HG03025 (cell line): ENCODE measurements around the gene GSC2.

ENCODE experiments used
- ATAC-seq: cut with Tn5 transposase; IDR thresholded peaks from one replicate; pipeline ENCODE4 v1.9.1; 2021; ENCODE audit warnings: mild to moderate bottlenecking, moderate library complexity; ENCODE audit not compliant: unreplicated experiment, low FRiP score

The GSC2 gene

DNA sequence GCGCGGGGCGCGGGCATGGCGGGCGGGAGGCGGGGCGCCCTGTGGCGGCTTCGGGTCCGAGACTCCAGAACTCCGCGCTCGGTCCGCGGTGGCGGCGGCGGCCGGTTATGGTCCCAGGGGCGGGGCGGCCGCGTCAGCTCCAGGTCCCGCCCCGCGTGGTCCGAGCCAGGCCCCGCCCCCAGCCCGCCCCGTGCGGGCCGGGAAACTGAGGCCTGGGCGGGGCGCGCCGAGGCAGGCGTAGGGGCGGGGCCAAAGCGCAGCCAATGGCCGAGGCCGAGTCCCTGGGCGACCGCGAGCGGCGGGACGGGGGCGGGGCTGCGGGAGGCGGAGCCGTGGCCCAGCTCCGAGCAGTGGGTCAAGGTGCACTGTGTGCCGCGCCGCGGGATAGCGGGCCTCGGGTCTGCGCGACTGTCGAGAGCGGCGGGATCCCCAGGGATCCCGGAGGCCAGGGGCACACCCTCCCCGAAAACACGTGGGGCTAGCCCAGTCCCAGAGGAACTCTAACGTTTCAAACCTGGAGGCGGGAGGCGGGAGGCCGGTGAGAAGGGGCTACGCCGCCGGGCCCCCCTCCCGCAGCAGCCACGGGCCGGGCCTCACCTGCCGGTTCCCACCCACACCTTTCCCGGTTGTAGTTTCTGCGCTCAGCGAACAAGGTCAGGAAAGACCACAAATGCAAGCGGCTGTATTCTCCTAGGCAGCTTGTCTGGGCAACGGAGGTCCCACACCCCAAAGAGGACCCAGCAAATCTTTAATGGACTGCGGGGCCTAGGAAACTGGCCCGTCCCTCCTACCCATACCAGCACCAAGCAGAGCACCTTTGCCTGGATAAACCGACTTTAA is 28.8 kb upstream of the GSC2 start, which contains the start of gene SLC25A1:
Gene SLC25A1, minus strand, starts transcription at position 80 of the 840 bp plus-strand sequence. Its CDS starts 63 bp downstream, at position 17.
- peak; percentile 57 for ATAC-seq

DNA sequence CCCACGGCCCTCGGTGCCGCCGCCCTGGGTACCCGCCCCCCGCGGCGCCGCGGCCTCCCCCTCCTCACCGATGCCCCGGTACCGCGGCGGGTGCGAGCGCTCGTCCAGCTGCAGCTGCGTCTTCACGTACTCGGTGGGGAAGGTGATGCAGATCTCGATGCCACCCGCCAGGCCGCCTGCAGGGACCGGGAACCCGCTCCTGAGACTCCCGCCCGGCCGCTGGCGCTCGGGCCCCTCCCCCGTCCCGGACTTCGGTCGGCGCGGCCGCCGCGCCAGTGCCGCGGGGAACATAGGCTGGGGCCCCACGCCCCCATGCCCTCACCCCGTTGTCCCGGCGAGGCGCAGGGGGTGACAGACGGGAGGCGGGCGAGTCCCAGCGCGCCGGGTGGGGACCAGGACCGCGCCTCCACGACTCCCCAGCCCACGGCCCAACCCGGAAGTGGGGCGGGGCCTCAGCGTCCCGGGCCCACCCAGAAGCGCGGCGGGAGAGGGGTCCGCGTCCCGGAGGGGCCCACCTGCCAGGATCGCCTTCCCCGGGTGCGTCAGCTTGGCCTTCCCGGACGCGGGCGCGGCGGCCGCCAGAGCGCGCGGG is 28.1 kb upstream of the GSC2 start:
- peak; percentile 16 for ATAC-seq

DNA sequence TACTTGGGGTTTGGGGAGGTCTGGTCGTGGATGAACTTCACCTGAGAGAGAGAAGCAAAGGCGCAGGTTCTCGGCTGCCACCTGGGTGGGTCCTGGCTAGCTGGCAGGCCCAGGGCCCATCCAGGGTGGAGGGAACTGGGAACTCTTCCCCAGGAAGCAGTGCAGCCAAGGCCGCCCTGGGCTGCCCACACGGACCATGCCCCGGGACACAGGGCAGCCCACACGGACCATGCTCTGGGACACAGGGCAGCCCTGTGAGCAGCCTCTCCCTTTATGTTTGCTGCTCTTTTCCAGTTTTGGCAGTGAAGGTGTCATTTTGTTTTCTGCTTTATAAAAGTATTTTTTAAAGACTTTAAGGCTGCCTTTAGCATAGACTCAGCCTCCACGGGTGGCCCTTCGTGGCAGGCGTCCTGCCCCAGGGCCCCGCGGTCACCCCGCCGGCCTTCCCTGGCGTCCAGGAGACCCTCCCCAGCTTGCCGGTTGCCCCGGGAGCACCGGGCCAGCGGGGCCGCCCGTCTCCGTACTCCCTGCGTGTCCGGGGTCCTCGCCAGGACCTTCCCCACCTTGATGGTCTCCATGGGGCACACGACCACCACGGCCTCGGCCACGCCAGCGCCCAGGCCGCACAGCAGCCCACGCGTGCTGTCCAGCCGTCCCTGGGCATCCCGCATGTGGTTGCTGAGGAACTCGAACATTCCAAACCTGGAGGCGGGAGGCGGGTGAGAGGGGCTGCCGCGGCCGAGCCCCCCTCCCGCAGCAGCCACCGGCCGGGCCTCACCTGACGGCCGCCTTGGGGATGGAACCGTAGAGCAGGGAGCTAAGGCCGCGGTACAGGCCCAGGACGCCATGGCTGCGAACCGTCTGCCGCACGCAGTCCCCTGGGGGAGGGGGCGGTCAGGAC is 27.3 kb upstream of the GSC2 start:
- no peak for ATAC-seq

DNA sequence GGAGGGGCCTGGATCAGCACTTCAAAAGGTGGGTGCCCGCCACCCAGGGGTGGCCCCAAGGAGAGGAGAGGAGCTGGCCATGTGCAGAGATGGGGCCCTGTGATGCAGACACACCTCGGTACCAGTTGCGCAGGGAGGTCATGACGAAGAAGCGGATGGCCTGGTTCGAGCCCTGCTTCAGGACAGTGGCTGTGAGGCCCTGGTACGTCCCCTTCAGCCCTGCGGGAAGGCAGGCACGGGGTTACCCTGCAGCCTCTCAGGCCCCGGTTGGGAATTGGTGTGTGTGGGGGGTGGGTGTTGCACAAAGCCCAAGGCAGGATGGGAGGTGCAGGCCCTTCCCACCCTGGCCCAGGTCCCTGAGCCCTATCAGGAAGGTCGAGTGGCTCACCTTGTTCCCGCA is 26.6 kb upstream of the GSC2 start:
- ATAC-seq: no peak

DNA sequence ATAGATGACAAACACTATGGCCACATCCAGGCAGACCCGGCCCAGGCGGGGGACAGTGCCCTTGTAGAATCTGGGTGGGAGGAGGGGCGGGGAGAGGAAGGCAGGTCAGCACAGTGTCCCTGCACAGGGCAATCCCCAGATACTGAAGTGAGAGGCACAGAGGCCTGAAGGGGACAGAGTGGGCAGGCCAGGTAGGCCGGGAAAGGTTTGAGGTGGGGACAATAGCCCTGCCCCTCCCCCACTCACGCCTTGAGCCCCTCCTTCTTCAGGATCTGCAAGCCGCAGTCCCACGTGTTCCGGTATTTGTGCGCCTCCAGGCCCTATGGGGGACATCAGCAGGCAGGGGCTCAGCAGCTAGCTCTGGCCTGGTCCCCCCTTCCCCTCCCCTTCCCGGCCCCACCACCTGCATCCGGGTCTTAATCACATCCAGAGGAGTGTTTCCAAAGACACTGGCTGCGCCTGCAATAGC is 26.1 kb upstream of the GSC2 start:
- no peak for ATAC-seq

GRCh38 chr22:19175602-19176174 is 25.6 kb upstream of the GSC2 start:
- no peak for ATAC-seq

DNA sequence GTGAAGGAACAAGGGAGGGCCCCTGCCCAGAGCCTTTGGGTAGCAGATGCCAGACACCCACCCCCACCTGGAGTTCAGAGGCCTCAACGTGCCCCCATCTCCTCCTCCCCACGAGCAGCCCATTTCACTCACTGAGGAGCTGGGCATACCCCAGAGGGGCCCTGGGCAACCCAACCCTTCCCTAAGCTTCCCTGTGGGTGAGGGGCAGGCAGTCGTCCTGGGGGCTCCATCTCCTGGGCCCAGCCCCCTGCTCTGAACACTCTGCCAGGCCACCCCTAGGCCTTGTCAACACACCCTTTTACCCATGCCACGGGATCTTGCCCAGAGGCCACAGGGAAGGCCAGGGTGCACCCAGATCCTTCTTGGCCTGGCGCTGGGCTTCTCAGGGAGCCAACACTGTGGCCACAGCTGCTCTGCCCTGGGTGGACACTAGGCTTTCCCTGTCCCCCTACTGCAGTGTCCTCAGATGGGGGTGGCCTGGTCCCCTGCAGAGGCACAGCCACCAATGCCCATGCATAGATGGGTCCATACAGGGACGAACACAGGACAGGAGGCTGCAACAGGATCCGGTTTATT is 25.0 kb upstream of the GSC2 start:
- no peak for ATAC-seq

DNA sequence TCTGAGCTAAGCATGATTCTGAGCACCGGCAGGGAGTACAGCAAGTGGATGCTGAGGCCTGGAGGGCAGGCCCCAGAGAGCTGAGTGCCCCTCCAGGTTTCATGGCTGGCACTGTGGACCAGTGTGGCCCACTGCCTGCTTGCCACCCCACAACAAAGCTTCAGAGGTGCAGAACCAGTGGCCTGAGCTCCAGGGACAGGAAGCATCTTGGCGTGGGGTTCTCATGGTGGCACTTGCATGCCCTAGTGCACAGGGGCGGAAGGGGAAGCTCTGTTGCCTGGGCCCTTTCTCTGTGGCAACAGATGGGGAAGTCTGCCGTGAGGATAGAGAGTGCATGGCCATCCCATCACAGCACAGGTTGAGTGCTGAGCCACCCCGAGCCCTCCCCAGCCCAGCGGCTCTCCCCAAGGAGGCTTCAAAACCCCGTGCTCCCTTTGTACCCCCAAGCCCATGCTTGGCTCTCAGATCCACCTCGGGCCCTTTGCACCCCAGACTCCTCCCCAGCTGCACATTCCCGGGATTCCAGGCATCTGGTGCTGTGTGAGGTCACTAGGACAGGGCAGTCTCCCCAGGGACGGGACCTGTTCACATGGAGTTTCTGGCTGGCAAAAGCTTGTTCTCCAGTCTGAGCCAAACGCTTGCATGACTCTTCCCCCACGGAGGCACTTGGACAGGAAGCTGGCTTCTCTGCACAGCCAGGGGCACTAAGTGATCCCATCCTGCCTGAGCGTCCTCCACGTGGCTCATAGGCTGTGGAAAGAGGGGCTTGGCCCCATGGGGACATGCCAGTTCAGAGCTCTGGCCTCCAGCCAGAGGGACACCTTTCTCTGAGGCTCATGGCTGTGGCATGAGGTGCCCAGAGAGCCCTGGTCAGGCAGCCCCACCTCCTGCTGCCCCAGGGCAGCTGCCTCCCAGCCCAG is 24.3 kb upstream of the GSC2 start:
- no peak for ATAC-seq

- ATAC-seq: no peak
Measured at GRCh38 chr22:19173047-19174035, 23.2 kb upstream of the GSC2 start.

DNA sequence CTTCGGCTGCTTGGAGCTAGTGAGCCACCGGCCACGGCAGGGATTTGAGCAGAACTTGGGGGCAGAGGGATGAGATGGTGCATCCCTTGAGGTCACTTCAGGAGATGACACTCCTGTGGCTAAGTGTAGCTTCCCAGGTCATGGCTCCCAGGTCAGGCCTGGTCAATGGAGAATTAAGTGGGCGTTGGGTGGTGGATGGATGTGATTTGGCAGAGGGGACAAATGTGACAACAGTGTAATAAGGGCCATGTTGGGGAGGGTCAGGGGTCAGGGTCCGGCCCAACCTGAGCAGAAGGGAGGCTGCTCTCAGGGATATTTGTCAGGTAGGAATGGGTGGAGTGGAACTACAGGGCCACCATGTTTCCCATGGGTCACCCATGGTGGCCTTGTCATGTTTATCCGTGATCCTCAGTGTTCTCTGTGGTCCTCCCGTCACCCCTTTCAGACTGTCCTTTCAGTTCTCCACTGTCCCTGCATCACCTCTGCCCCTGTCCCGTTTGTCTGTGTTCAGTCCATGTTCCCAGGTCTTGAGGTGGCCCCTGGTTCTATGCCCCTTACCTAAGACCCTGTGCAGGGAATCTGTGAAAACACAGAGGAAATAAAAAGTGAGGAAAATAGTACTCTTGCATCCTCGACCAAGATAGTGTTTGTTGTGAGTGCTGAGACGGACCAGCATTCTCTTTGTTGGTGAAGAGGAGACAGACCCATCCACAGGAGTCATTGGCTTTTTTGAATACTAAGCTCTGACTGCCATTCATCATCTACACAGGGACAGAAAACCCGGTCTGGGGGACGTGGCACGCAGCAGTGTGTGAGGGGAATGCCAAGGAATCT is 22.3 kb upstream of the GSC2 start:
- ATAC-seq: no peak

DNA sequence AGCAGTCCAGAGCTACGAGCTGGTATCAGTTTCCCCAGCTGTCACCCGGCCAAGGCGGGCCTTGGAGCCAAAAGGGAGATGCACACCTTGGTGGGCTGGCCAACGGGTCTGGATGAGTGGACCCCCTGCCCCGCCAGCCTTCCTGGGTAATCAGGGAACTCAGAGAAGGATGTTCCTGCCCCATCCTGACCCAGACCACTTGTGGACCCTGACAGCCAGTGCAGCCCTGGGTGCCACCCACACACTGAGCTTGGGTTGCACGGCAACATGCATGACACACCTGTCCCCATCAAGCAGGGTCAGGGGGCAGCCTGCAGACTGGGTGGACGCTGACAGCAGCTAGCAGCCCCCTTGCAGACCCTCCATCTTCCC is 19.8 kb upstream of the GSC2 start:
- no peak for ATAC-seq

GRCh38 chr22:19169002-19169946 is 19.2 kb upstream of the GSC2 start:
- ATAC-seq: no peak

DNA sequence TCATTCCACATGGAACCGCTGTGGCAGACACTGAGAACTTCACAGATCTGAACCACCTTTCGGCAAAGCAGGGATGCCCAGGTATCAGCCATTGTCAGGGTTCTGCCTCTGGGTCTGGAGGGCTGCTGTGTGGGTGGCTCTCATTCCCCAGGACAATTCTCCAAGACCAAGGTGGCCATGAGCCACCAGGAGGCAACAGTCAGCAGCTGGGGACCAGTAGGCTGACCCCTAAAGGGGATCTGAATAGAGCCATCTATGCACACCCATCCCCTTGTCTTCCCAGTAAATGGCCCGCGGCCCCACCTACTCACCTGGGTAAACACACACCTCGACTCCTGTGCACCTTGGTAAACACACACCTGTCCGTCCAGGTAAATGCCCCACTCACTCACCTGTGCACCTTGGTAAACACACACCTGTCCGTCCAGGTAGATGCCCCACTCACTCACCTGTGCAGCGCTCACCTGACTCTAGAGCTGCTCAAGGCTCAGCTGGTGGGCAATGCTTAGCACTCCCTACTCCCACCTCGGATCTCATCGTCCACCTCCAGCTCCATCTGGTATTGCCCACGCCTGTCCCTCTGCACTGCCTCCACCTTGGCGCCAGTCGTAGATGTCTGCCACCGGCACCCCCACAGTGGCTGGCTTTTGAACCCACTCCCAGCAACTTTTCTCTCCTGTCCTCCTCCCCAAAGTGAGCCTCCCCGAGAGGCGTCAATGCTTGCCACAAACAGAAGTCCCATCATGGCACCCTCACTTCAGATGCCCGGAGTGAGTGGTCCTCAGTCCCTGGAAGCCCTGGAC is 18.2 kb upstream of the GSC2 start:
- no peak for ATAC-seq

- ATAC-seq: no peak
Measured at GRCh38 chr22:19167106-19167869, 17.2 kb upstream of the GSC2 start.

DNA sequence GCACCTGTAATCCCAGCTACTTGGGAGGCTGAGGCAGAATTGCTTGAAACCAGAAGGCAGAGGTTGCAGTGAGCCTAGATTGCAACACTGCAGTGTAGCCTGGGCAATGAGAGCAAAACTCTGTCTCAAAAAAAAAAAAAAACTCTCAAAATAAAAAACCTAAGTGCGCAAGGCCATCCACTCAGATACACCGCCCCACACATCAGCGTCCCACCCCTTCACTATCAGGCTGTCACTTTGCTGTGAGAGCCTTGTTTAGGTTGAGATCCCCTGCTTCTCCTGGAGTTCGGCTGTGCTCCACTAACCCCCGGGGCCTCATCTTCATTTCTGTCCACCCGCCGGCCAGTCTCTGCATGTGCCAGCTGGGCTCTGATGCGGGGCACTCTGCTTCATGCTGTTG is 16.3 kb upstream of the GSC2 start:
- no peak for ATAC-seq
